Prostate gland (tissue), 2 donors: ENCODE data around the gene MYL12B. TPM values are rescaled to one million over a fixed set of nuclear protein-coding genes. Genes with fewer than 3 reads are reported as not detected.

Source experiments
- DNase-seq: peaks from one replicate; pipeline ENCODE4 v3.0.0-alpha.2; 2019; ENCODE audit warnings: low spot score
- H3K27ac ChIP-seq, 2 donors: fragments of 200-600 bp; sonication (generic); 2 replicates each; pipeline ENCODE4 v1.5.1; 2017 to 2019
- H3K27me3 ChIP-seq: fragments of 200-600 bp; sonication (generic); replicated peaks from 2 replicates; pipeline ENCODE4 v1.5.1; 2019; ENCODE audit not compliant: insufficient read depth
- H3K36me3 ChIP-seq, 2 donors: fragments of 200-600 bp; sonication (generic); 1 replicate in 1 of 2; 2 replicates in 1 of 2; pipeline versions ENCODE4 v1.5.1 to v1.8.1; 2017 to 2019
- H3K4me1 ChIP-seq: fragments of 200-600 bp; sonication (generic); replicated peaks from 2 replicates; pipeline ENCODE4 v1.5.1; 2019
- H3K4me3 ChIP-seq, 2 donors: fragments of 200-600 bp; sonication (generic); 2 replicates each; pipeline ENCODE4 v1.5.1; 2017 to 2019
- H3K9me3 ChIP-seq: fragments of 200-600 bp; sonication (generic); 2 replicates; pipeline ENCODE4 v1.5.1; 2017
- POLR2A ChIP-seq: fragments of 450-650 bp; IDR thresholded peaks from one replicate; pipeline ENCODE4 v1.6.1; 2016; ENCODE audit warnings: antibody characterized with exemption, mild to moderate bottlenecking
- POLR2AphosphoS5 ChIP-seq: sonication (generic); formaldehyde crosslinking; IDR thresholded peaks from one replicate; pipeline ENCODE4 v1.6.1; 2017; ENCODE audit warnings: antibody characterized with exemption
- WGBS: methylation state at CpG from one replicate; pipeline ENCODE4 v1.1.5; 2018; 5-methylcytosine and 5-hydroxymethylcytosine counted together
- intact Hi-C: fragments of 100-400 bp; cut with DNase I; formaldehyde crosslinking; loops from one replicate; pipeline ENCODE4 v1.14.2; 2022
- total RNA-seq, 2 donors: library from RNA; depleted of rRNA; stranded (reverse); fragments of >200 nt; gene quantifications; one replicate each; pipeline ENCODE4 v1.1.0, GENCODE V29; 2016
- TF ChIP-seq, protein P1 (sequence below), 4 experiments: fragments of 200-600 bp in 2 of 4; fragments of 450-650 bp in 2 of 4; sonication (generic) in 2 of 4; IDR thresholded peaks; 1 replicate in 3 of 4; 2 replicates in 1 of 4; pipeline ENCODE4 v1.5.1; 2016 to 2019; ENCODE audit warnings: antibody characterized with exemption in 4 of 4, mild to moderate bottlenecking in 2 of 4, moderate library complexity in 2 of 4

MYL12B gene
- total RNA-seq, 2 donors from 2014 or later, result 254 to 310 TPM

GRCh38 chr18:3221496-3221895 lies 40.4 kb upstream of the MYL12B start:
- no peaks in the 10 kb centered on the region for H3K36me3 ChIP-seq
- WGBS, result 88% methylated on average over 6 of the region's 6 CpGs
- TF ChIP-seq POLR2AphosphoS5 (no peak), POLR2A (no peak)
- TF ChIP-seq, protein P1, sequence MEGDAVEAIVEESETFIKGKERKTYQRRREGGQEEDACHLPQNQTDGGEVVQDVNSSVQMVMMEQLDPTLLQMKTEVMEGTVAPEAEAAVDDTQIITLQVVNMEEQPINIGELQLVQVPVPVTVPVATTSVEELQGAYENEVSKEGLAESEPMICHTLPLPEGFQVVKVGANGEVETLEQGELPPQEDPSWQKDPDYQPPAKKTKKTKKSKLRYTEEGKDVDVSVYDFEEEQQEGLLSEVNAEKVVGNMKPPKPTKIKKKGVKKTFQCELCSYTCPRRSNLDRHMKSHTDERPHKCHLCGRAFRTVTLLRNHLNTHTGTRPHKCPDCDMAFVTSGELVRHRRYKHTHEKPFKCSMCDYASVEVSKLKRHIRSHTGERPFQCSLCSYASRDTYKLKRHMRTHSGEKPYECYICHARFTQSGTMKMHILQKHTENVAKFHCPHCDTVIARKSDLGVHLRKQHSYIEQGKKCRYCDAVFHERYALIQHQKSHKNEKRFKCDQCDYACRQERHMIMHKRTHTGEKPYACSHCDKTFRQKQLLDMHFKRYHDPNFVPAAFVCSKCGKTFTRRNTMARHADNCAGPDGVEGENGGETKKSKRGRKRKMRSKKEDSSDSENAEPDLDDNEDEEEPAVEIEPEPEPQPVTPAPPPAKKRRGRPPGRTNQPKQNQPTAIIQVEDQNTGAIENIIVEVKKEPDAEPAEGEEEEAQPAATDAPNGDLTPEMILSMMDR (IDR thresholded peaks at IDR 0.05), result no peak
- no peaks in the 10 kb centered on the region for H3K27me3 ChIP-seq
- H3K4me1 ChIP-seq, result no peaks in the 10 kb centered on the region
- H3K4me3 ChIP-seq, result no peak overlapping the region
- DNase-seq, result no peak
- intact Hi-C loops, result no loop called here
- H3K27ac ChIP-seq, result no peak overlapping the region
- no peaks in the 10 kb centered on the region for H3K9me3 ChIP-seq

- Histone ChIP-seq H3K27me3 (no peaks in the 10 kb centered on the region), H3K4me3 (no peak overlapping the region), H3K4me1 (no peaks in the 10 kb centered on the region), H3K9me3 (no peaks in the 10 kb centered on the region), H3K36me3 (no peaks in the 10 kb centered on the region), H3K27ac (no peak overlapping the region)
- DNase-seq, result no peak
- WGBS, result 42% methylated on average over 1 of the region's 1 CpG
- intact Hi-C loops, result no loop called here
- TF ChIP-seq POLR2A (no peak), POLR2AphosphoS5 (no peak)
- TF ChIP-seq, protein P1 (IDR thresholded peaks at IDR 0.05), result no peak
Observed at GRCh38 chr18:3223356-3223755, 38.6 kb upstream of the MYL12B start.

GRCh38 chr18:3224223-3224622 lies 37.7 kb upstream of the MYL12B start:
- intact Hi-C loops, result no loop called here
- Histone ChIP-seq H3K27ac (no peak overlapping the region), H3K4me3 (no peak overlapping the region), H3K4me1 (no peaks in the 10 kb centered on the region), H3K27me3 (no peaks in the 10 kb centered on the region), H3K9me3 (no peaks in the 10 kb centered on the region), H3K36me3 (no peaks in the 10 kb centered on the region)
- TF ChIP-seq POLR2A (no peak), POLR2AphosphoS5 (no peak)
- TF ChIP-seq, protein P1 (IDR thresholded peaks at IDR 0.05), result no peak
- no peak for DNase-seq
- 100% methylated on average over 3 of the region's 3 CpGs for WGBS

DNA sequence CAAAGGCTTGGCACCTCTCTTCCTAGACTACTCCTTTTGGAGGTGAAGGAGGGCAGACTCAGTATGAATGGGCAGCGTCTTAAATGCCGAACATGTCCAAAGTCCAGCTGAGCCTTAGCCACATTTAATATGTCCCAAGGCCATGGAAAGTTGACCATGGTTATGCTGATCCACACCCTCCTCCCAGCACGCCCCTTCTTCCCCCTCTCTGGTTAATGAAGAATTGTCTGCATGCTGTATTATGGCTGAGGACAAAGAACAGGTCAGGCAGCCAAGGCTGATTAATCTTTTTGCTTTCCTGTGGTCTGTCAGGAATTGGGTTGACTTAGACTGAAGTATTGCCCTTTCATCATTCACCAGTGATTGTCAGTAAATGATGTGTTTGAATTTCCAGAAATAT lies 36.3 kb upstream of the MYL12B start:
- H3K4me3 ChIP-seq, result no peak overlapping the region
- H3K36me3 ChIP-seq, result no peaks in the 10 kb centered on the region
- 93% methylated on average over 3 of the region's 3 CpGs for WGBS
- no peaks in the 10 kb centered on the region for H3K27me3 ChIP-seq
- TF ChIP-seq, protein P1 (IDR thresholded peaks at IDR 0.05), result no peak
- TF ChIP-seq POLR2AphosphoS5, result no peak
- no peak for TF ChIP-seq POLR2A
- no peak for DNase-seq
- H3K27ac ChIP-seq, result no peak overlapping the region
- no peaks in the 10 kb centered on the region for H3K9me3 ChIP-seq
- no peaks in the 10 kb centered on the region for H3K4me1 ChIP-seq
- intact Hi-C loops, result no loop called here

DNA sequence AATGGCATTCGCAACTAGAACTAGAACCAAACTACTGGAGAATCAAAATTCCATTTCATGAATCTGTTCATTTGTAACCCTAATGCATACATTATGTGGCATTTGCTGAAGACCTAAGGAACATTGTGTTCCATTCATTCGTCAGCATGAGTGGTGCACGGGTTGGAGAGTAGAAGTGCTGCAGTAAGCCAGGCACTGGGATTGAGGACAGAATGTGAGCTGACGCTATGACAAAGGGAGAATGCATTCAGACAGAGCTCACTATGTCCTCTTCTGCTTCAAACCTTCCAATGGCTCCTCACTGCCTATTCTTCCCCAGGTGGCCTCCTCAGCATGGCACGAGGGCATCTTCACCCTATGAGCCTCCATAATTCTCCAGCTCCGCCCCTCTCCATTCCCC lies 35.9 kb upstream of the MYL12B start:
- no peak for DNase-seq
- H3K27me3 ChIP-seq, result no peaks in the 10 kb centered on the region
- intact Hi-C loops, result no loop called here
- H3K4me1 ChIP-seq, result no peaks in the 10 kb centered on the region
- no peaks in the 10 kb centered on the region for H3K9me3 ChIP-seq
- WGBS, result 90% methylated on average over 6 of the region's 6 CpGs
- H3K4me3 ChIP-seq, result no peak overlapping the region
- H3K36me3 ChIP-seq, result no peaks in the 10 kb centered on the region
- no peak overlapping the region for H3K27ac ChIP-seq
- no peak for TF ChIP-seq POLR2AphosphoS5
- no peak for TF ChIP-seq POLR2A
- TF ChIP-seq, protein P1 (IDR thresholded peaks at IDR 0.05), result no peak
